ENCODE measurements around the gene SMYD3. TPM values are rescaled to one million over a fixed set of nuclear protein-coding genes. Genes with fewer than 3 reads are reported as not detected.

SMYD3 gene
- total RNA-seq, 4 donors from 2014 or later: 15.6 to 21.1 (median 18.4) TPM

GRCh38 chr1:246355411-246356230, 151.5 kb downstream of the SMYD3 start:
- TF ChIP-seq CTCF (IDR thresholded peaks at IDR 0.05; ENCODE audit: low read depth): no peak

GRCh38 chr1:246351721-246352120, 155.4 kb downstream of the SMYD3 start:
- TF ChIP-seq CTCF (IDR thresholded peaks at IDR 0.05; ENCODE audit: low read depth): no peak

- no peak for TF ChIP-seq CTCF (IDR thresholded peaks at IDR 0.05; ENCODE audit: low read depth)
These were observed 156.3 kb downstream of the SMYD3 start for GRCh38 chr1:246350745-246351144.

GRCh38 chr1:246343937-246344336, 163.1 kb downstream of the SMYD3 start:
- no peak for TF ChIP-seq CTCF (IDR thresholded peaks at IDR 0.05; ENCODE audit: low read depth)

- TF ChIP-seq CTCF (IDR thresholded peaks at IDR 0.05; ENCODE audit: low read depth): no peak
These were observed 163.8 kb downstream of the SMYD3 start for GRCh38 chr1:246343251-246343650.

- TF ChIP-seq CTCF (IDR thresholded peaks at IDR 0.05; ENCODE audit: low read depth): no peak
These were observed 168.5 kb downstream of the SMYD3 start for GRCh38 chr1:246338546-246338945.

GRCh38 chr1:246338098-246338497, 169.0 kb downstream of the SMYD3 start:
- TF ChIP-seq CTCF (IDR thresholded peaks at IDR 0.05; ENCODE audit: low read depth): no peak
